Activated naive CD8-positive, alpha-beta T cell treated with anti-CD3 and anti-CD28 coated beads for 36 hours (primary cell): ENCODE data around the gene PTOV1. TPM values are rescaled to one million over a fixed set of nuclear protein-coding genes. Genes with fewer than 3 reads are reported as not detected.

Experiments used
- DNase-seq: peaks from one replicate; pipeline ENCODE4 v3.0.0; 2021
- H3K27ac Mint-ChIP-seq: one replicate; pipeline ENCODE4 v1.8.0; 2022; ENCODE audit warnings: mild to moderate bottlenecking, moderate library complexity, mixed read lengths
- H3K27me3 Mint-ChIP-seq: one replicate; pipeline ENCODE4 v1.8.0; 2022; ENCODE audit warnings: mild to moderate bottlenecking, mixed read lengths
- H3K36me3 Mint-ChIP-seq: one replicate; pipeline ENCODE4 v1.8.0; 2021; ENCODE audit warnings: mild to moderate bottlenecking, mixed read lengths
- H3K4me1 Mint-ChIP-seq: one replicate; pipeline ENCODE4 v1.8.0; 2021; ENCODE audit warnings: mixed read lengths
- H3K4me3 Mint-ChIP-seq: one replicate; pipeline ENCODE4 v1.8.0; 2022; ENCODE audit warnings: mild to moderate bottlenecking, moderate library complexity, mixed read lengths
- H3K9me3 Mint-ChIP-seq: one replicate; pipeline ENCODE4 v1.8.0; 2022; ENCODE audit warnings: mixed read lengths
- total RNA-seq, 2 experiments: library from RNA; stranded (reverse); gene quantifications; one replicate each; pipeline ENCODE4 v1.2.3, GENCODE V29; 2021

PTOV1 gene
- 10 to 100 TPM; 73.9 to 76.4 TPM for total RNA-seq

DNA sequence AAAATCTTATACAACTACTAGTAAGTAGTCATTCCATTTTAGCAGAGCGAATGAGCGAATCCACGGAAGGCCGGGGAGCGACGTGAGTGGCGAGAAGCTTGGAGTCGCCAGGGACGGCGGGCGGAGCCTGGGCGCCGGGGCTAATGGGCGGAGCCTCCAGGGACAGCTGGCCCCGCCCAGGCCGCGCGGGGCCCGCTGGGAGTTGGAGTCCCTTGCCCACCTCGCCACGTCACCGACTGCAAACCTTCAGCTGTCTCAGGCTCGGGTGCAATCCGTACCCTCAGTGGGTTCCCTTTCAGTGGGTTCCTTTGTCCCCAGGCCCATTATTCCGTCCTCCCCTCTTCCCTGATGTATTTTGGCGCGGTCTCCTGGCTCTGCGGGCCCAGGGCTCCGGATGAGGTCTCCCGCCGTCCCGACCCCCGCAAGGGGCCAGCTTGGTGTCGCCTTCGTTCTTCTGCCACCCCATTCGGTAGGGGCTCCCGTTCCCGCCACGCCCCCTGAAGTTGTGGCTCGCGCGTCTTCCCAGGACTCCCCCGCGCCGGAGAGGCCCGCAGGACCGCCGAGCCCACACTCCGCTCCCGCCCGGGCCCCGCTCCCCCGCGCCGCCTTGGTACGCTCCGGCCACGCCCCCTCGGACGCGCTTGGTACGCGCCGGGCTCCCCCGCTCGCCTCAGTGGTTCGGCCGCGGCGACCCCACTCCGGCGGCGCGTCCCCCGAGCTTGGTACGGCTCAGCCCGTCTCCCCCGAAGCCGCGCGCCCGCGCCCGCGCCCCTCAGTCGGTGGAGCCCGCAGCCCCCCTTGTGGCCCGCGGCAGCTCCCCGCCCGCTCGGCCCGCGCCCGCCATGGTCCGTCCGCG, at the start of gene PTOV1:
PTOV1 (plus strand) TSS at position 673 of the 856 bp plus-strand sequence.
- H3K27me3 Mint-ChIP-seq: peaks cover 3% of the 10 kb centered on the region
- H3K27ac Mint-ChIP-seq: peak within 1 kb of the TSS; percentile 90
- peaks cover 16% of the 10 kb centered on the region for H3K36me3 Mint-ChIP-seq
- peaks cover 38% of the 10 kb centered on the region for H3K4me1 Mint-ChIP-seq
- peak; percentile 91 for DNase-seq
- peak within 1 kb of the TSS; percentile 83 for H3K4me3 Mint-ChIP-seq
- peaks cover 12% of the 10 kb centered on the region for H3K9me3 Mint-ChIP-seq

DNA sequence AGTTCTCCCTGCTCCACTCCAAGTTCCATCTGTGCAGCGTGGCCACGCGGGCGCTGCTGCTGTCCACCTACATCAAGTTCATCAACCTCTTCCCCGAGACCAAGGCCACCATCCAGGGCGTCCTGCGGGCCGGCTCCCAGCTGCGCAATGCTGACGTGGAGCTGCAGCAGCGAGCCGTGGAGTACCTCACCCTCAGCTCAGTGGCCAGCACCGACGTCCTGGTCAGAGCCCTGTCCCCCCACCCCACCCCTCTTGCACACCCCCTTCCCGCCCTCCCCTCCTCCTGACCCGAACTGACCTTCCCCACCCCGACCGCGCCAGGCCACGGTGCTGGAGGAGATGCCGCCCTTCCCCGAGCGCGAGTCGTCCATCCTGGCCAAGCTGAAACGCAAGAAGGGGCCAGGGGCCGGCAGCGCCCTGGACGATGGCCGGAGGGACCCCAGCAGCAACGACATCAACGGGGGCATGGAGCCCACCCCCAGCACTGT, 49.5 kb upstream of the PTOV1 start:
- Mint-ChIP-seq H3K36me3 (peaks cover 7% of the 10 kb centered on the region), H3K27ac (no peak overlapping the region), H3K9me3 (no peaks in the 10 kb centered on the region), H3K4me3 (no peak overlapping the region), H3K27me3 (no peaks in the 10 kb centered on the region), H3K4me1 (peaks cover 1% of the 10 kb centered on the region)
- no peak for DNase-seq

DNA sequence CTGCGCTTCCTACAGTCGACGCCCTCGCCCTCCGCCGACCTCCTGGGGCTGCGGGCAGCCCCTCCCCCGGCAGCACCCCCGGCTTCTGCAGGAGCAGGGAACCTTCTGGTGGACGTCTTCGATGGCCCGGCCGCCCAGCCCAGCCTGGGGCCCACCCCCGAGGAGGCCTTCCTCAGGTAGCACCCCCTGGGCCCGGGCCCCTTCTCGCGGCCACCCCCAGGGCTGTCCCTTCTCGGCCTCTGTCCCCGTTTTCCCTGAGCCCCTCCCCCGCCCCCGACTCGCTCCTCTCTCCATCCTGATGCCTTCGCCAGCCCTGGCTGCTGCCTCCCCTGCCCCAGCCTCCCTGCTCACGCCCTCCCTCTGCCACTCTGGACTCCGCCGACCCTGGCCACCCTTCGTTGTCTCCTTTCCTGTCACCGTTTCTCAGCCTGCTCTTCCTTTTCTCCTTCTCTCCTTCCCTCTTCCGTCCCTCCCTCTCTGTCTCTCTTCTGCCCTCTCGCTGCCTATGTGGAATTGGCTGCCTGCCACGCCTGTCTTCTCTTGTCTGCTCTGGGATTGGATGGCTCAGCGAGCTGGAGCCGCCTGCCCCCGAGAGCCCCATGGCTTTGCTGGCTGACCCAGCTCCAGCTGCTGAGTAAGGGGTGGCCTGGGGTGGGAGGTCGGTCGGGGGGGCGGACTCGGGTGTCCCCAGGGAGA, 48.8 kb upstream of the PTOV1 start:
- Mint-ChIP-seq H3K4me1 (peaks cover 1% of the 10 kb centered on the region), H3K4me3 (no peak overlapping the region), H3K36me3 (peaks cover 7% of the 10 kb centered on the region), H3K27ac (no peak overlapping the region), H3K27me3 (no peaks in the 10 kb centered on the region), H3K9me3 (no peaks in the 10 kb centered on the region)
- DNase-seq: no peak

DNA sequence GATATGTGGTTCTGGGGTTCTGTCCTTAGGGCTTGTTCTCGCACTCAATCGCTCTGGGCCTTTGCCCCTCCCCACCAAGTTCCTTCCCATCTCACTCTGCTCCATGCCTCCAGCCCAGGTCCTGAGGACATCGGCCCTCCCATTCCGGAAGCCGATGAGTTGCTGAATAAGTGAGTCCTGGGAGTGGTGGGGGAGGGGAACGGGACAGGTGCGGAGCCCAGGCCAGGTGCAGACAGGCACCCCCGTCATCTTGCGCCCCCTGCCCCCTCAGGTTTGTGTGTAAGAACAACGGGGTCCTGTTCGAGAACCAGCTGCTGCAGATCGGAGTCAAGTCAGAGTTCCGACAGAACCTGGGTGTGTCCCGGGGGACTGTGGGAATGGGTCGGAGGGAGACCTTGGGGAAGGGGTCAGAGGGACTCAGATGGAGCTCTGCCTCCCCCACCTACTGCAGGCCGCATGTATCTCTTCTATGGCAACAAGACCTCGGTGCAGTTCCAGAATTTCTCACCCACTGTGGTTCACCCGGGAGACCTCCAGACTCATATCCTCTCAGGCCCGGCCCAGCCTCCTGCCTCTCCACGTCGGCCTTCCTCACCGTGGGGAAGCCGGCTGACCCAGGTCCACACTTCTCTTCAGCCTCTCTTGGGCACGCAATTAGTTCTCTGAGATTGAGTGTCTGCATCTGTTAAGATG, 48.0 kb upstream of the PTOV1 start:
- H3K27me3 Mint-ChIP-seq: no peaks in the 10 kb centered on the region
- H3K9me3 Mint-ChIP-seq: no peaks in the 10 kb centered on the region
- no peak for DNase-seq
- H3K4me1 Mint-ChIP-seq: peaks cover 5% of the 10 kb centered on the region
- H3K27ac Mint-ChIP-seq: no peak overlapping the region
- H3K4me3 Mint-ChIP-seq: no peak overlapping the region
- H3K36me3 Mint-ChIP-seq: peaks cover 7% of the 10 kb centered on the region

DNA sequence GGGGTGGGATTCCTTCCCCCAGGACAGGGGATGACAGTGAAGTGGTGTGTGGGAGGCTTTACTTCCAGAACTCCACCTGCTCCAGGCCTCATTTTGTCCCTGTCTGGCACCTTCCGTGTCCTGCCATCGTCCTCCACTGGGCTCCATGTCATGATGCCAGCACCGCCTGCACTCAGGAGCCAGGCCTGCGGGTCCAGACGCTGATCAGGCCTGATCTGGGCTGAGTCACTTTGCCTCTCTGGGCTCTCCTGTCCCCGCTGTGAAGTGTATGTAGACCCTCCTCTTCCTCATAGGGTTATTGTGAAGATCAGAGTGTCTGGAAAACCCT, 47.5 kb upstream of the PTOV1 start:
- H3K27me3 Mint-ChIP-seq: no peaks in the 10 kb centered on the region
- H3K4me1 Mint-ChIP-seq: peaks cover 5% of the 10 kb centered on the region
- no peak overlapping the region for H3K4me3 Mint-ChIP-seq
- H3K9me3 Mint-ChIP-seq: no peaks in the 10 kb centered on the region
- peaks cover 7% of the 10 kb centered on the region for H3K36me3 Mint-ChIP-seq
- no peak overlapping the region for H3K27ac Mint-ChIP-seq
- no peak for DNase-seq

DNA sequence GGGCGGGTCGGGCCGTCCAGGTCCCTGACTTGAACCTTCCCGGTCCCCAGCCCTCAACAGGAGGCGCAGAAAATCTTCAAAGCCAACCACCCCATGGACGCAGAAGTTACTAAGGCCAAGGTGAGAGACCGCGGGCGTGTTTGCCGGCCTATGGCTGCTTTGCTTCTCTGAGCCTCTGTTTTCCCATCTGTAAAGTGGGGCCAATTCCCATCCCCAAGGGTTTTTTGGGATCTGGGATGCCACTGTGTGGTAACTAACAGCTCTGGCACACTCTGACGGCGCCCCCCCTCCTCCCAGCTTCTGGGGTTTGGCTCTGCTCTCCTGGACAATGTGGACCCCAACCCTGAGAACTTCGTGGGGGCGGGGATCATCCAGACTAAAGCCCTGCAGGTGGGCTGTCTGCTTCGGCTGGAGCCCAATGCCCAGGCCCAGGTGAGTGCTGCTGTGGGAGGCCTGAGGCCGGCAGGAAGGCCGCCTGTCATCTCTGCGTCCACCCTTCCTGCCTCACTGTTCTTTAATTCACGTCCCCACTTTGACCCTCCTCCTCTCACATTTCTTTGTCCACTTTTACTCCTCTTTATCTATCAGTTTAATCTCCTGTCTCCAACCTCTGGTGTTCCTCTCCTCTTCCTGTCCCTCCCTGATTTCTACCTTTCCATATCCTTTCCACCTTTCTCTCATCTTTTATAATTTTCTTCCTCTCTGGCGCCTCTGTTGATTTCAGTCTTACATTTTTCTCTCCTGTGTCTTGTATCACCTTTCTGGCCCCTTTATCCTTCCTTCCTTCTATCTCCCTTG, 44.9 kb upstream of the PTOV1 start:
- Mint-ChIP-seq H3K27me3 (no peaks in the 10 kb centered on the region), H3K27ac (peak overlapping the region; percentile 42), H3K9me3 (no peaks in the 10 kb centered on the region), H3K36me3 (peaks cover 11% of the 10 kb centered on the region), H3K4me1 (peaks cover 11% of the 10 kb centered on the region), H3K4me3 (no peak overlapping the region)
- DNase-seq: no peak

DNA sequence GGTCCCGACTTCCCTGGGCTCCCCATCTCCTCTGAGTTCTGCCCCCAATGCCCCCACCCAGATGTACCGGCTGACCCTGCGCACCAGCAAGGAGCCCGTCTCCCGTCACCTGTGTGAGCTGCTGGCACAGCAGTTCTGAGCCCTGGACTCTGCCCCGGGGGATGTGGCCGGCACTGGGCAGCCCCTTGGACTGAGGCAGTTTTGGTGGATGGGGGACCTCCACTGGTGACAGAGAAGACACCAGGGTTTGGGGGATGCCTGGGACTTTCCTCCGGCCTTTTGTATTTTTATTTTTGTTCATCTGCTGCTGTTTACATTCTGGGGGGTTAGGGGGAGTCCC, 44.4 kb upstream of the PTOV1 start:
- peaks cover 11% of the 10 kb centered on the region for H3K36me3 Mint-ChIP-seq
- no peak overlapping the region for H3K27ac Mint-ChIP-seq
- H3K4me3 Mint-ChIP-seq: no peak overlapping the region
- H3K27me3 Mint-ChIP-seq: no peaks in the 10 kb centered on the region
- DNase-seq: no peak
- peaks cover 11% of the 10 kb centered on the region for H3K4me1 Mint-ChIP-seq
- no peaks in the 10 kb centered on the region for H3K9me3 Mint-ChIP-seq

DNA sequence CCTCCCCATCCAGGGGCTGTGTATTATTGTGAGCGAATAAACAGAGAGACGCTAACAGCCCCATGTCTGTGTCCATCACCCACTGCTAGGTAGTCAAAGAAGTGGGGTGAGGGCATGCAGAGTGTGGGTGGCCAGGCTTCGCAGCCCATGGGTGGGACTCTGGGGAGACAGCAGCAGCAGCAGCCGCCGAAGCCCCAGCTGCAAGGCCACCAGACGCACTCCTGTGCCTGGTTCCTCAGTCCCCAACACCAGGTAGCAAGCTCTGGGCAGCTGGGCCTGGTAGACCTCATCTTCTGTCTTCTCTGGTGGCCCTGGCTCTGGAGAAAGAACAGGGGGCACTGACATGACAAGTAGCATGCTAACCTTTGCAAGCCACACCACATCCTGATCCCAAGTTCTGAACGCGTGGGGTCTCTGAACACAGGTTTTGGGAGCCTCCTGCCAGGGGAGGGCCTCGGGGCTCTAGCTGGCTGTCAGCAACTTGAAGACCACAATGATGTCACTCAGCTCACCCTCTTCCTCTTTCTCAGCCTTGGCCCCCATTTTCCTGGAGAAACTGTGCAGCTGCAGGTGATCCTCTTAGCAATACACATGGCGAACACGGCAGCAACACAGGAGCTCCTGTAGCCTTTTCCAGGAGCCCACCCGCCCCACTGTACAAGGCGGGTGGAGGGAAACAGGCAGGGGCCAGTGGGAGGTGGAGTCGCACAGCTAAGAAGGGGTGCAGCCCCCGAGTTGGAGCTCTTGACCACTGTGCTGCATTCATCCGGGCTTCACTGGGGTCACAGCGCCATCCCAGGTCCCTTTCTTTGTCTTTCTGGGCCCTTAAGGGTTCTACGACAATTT, 43.7 kb upstream of the PTOV1 start:
- DNase-seq: no peak
- Mint-ChIP-seq H3K9me3 (no peaks in the 10 kb centered on the region), H3K4me3 (no peak overlapping the region), H3K27me3 (no peaks in the 10 kb centered on the region), H3K4me1 (peaks cover 16% of the 10 kb centered on the region), H3K36me3 (peaks cover 11% of the 10 kb centered on the region), H3K27ac (peak overlapping the region; percentile 68)

DNA sequence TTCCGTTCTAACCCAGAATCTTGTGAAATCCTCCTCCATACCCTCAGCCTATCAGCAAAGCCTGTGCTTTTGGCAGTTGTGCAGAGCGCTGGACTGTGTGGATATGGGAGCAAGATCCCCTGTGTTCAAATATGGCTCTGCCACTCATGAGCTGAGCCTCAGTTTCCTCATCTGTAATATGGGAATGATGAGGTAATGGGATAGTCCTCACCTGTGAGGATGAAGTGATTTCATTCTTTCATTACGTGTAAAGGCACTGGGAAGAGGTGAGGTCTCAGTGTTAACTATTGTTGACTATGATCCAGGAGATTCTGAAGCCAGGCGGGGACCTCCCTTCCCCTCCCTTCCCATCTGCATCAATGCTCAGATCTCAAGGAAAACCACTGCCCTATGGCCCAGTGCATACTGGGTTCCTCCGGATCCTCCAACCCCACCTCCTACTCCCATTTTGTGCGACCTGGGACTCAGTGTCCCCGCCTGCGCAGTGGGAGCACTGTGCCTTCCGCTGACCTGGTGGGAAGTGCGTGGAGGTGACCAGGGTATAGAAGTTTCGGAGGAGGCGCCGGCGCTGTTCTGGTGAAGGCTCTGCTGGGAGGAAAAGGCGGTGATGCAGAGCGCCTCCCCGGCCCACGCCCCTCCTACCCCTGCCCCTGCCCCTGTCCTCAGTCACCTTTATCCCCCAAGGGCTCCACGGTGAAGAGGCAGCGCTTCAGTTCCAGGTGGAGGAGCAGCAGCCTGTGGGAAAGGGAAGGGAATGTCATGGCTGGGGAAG, 42.9 kb upstream of the PTOV1 start:
- Mint-ChIP-seq H3K27ac (no peak overlapping the region), H3K27me3 (no peaks in the 10 kb centered on the region), H3K4me1 (peaks cover 20% of the 10 kb centered on the region), H3K4me3 (no peak overlapping the region), H3K36me3 (peaks cover 11% of the 10 kb centered on the region), H3K9me3 (no peaks in the 10 kb centered on the region)
- DNase-seq: no peak

DNA sequence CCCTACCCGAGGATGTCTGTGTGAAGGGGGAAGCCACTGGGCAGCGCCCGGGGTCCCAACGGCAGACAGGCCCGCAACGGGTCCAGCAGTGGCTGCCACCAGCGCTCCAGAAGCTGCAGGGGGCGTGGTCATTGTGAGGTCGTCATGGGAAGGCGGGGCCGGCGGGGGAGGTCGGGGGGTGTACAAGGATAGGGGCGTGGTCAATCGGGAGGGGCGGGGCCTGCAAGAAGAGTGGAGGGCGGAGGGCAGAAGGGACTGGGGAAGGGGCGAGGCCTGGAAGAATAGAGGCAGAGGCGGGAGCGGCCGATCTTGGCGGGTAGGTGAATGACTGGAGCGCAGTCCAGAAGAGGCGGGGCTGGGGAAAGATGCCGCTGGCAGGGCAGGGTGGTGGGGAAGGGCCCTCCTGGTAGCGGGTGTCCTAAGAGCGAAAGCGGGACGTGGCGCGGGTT, 42.2 kb upstream of the PTOV1 start:
- no peaks in the 10 kb centered on the region for H3K27me3 Mint-ChIP-seq
- DNase-seq: peak; percentile 80
- peak overlapping the region; percentile 38 for H3K27ac Mint-ChIP-seq
- peaks cover 9% of the 10 kb centered on the region for H3K36me3 Mint-ChIP-seq
- H3K9me3 Mint-ChIP-seq: no peaks in the 10 kb centered on the region
- H3K4me3 Mint-ChIP-seq: peak overlapping the region; percentile 74
- H3K4me1 Mint-ChIP-seq: peaks cover 20% of the 10 kb centered on the region

DNA sequence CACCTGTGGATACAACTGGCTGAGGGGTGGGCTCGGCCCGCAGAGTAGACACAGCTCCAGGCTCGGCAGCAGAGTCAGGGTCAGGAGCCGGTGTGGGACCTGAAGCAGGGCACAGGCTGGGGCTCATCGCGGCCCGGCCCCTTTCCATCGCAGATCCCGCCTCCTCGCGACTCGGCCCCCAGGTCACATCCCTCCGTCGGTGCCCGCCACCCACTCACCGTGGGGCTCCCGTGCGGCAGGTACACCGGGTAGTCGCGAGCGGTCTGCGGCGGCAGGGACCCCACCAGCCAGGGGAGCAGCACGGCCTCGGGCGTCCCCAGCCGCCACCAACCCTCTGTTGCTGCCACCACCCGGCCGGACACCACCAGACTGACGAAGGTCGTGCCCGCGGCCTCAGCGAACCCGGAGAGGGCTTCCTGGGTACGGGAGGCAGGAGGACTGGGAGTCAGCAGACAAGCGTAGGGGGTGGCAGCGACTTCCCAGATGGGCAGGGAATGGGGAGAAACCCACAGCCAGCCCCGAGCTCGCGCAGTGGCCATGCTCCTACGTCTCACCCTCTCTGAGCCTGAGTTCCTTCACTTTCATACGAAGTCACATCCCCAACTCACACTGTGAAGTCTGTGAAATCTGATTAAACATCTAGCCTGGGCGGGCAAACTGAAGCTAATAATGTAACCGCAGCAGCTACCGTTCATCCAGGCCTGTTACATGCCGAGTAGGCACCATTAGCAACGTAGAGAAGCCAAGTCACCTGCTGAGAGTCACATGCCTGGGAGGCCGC, 41.6 kb upstream of the PTOV1 start:
- Mint-ChIP-seq H3K9me3 (no peaks in the 10 kb centered on the region), H3K4me3 (peak overlapping the region; percentile 74), H3K27me3 (no peaks in the 10 kb centered on the region), H3K27ac (peak overlapping the region; percentile 38), H3K4me1 (peaks cover 20% of the 10 kb centered on the region), H3K36me3 (peaks cover 9% of the 10 kb centered on the region)
- DNase-seq: peak; percentile 59

DNA sequence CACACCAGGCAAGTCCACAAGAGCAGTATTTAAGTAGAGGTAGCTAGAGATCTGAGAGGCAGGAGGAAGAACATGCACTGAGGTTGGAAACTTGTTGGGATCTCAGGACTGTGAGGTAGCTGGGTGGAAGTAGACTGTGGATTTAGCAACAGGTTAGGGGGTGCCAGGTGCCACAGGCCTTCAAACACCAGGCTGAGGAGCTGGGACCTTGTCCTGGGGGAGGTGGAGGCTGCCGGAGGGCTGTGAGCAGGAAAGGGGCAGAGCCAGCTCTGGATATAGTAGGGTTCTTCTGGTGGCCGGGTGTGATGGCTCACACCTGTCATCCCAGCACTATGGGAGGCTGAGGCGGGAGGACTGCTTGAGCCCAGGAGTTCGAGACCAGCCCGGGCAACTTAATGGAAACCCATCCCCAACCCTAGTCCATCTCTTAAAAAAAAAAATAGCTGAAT, 41.0 kb upstream of the PTOV1 start:
- H3K36me3 Mint-ChIP-seq: peaks cover 9% of the 10 kb centered on the region
- H3K27ac Mint-ChIP-seq: no peak overlapping the region
- no peaks in the 10 kb centered on the region for H3K27me3 Mint-ChIP-seq
- H3K4me3 Mint-ChIP-seq: peak overlapping the region; percentile 74
- H3K4me1 Mint-ChIP-seq: peaks cover 20% of the 10 kb centered on the region
- DNase-seq: no peak
- H3K9me3 Mint-ChIP-seq: no peaks in the 10 kb centered on the region

DNA sequence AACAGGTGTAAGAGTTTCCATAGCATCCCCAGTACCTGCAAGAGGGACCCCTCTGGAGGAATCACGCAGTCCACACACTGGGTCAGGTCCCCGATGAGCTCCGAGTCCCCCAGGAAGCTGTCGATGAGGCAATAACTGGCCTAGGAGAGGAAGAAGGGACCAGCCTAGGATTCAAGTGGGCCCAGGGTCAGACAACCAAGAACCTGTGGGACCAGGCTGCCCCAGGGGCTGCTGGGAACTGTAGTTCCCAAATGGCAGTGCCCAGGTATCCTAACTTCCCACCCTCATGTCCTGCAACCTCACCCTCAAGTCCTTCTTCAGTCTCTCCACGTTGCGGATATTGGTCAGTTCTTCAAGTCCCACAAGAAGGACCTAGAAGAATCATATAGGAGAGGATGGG, 39.6 kb upstream of the PTOV1 start:
- H3K4me3 Mint-ChIP-seq: no peak overlapping the region
- DNase-seq: no peak
- H3K36me3 Mint-ChIP-seq: peaks cover 5% of the 10 kb centered on the region
- H3K4me1 Mint-ChIP-seq: peaks cover 19% of the 10 kb centered on the region
- no peaks in the 10 kb centered on the region for H3K27me3 Mint-ChIP-seq
- H3K27ac Mint-ChIP-seq: no peak overlapping the region
- H3K9me3 Mint-ChIP-seq: no peaks in the 10 kb centered on the region
